ENCODE measurements around the gene SLC7A5. TPM values are rescaled to one million over a fixed set of nuclear protein-coding genes. Genes with fewer than 3 reads are reported as not detected.

The SLC7A5 gene
- total and polyA plus RNA-seq, 2 of the 13 experiments (the other 11 are each of a cell fraction or from before 2014, with no cell fraction given) = 79.6 to 155 TPM

DNA sequence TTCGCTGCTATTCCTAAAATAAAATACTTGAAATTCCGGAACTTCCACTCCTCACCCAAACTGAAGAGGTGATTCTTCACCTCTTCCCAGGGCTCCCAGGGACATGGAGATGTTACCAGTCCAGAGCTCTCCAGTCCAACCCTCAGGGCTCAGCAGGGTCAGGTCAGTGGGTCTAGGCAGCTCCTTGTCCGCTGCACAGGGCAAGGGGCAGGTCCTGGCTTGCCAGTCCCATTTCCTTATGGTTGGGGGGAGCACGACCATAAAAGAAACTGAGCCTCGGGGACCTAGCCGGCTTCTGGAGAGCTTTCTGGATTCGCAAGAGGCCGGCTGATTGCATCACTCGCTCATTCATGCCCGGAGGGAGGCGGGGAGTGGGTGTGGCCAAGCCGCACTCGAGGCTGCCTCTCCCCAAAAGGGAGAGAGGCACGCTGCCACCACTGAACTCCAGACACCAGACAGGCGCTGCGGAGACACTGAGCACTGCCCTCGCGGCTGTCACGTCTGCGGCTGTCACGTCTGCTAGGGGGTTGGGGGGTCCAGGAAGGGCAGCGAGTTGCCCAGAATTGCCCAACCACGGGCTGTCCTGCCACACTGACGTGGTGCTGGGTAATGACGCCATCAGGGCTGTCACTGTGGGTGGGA, 15.8 kb downstream of the SLC7A5 start (continued):
- TF ChIP-seq ZNF772 (CRISPR knock-in tag; IDR thresholded peaks at IDR 0.05) = peak; percentile 55; the same call in 1 of the 2 replicates
- TF ChIP-seq WIZ (CRISPR knock-in tag; IDR thresholded peaks at IDR 0.05) = no peak
- no peak for TF ChIP-seq ZNF3 (CRISPR knock-in tag; IDR thresholded peaks at IDR 0.05)
- 0 out of 2 replicates have a peak, but pooled peaks have one; percentile 49 for TF ChIP-seq ZFP82 (CRISPR knock-in tag; IDR thresholded peaks at IDR 0.05; ENCODE audit: borderline replicate concordance)
- TF ChIP-seq HOXA7 (CRISPR knock-in tag; IDR thresholded peaks at IDR 0.05) = no peak
- peak; percentile 45 for TF ChIP-seq ZNF274 (CRISPR knock-in tag; IDR thresholded peaks at IDR 0.05)
- TF ChIP-seq, protein P1, sequence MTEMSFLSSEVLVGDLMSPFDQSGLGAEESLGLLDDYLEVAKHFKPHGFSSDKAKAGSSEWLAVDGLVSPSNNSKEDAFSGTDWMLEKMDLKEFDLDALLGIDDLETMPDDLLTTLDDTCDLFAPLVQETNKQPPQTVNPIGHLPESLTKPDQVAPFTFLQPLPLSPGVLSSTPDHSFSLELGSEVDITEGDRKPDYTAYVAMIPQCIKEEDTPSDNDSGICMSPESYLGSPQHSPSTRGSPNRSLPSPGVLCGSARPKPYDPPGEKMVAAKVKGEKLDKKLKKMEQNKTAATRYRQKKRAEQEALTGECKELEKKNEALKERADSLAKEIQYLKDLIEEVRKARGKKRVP (CRISPR knock-in tag; IDR thresholded peaks at IDR 0.05) = peak; percentile 65 to 100; a peak in 3 of 4 replicates
- TF ChIP-seq, protein P2, sequence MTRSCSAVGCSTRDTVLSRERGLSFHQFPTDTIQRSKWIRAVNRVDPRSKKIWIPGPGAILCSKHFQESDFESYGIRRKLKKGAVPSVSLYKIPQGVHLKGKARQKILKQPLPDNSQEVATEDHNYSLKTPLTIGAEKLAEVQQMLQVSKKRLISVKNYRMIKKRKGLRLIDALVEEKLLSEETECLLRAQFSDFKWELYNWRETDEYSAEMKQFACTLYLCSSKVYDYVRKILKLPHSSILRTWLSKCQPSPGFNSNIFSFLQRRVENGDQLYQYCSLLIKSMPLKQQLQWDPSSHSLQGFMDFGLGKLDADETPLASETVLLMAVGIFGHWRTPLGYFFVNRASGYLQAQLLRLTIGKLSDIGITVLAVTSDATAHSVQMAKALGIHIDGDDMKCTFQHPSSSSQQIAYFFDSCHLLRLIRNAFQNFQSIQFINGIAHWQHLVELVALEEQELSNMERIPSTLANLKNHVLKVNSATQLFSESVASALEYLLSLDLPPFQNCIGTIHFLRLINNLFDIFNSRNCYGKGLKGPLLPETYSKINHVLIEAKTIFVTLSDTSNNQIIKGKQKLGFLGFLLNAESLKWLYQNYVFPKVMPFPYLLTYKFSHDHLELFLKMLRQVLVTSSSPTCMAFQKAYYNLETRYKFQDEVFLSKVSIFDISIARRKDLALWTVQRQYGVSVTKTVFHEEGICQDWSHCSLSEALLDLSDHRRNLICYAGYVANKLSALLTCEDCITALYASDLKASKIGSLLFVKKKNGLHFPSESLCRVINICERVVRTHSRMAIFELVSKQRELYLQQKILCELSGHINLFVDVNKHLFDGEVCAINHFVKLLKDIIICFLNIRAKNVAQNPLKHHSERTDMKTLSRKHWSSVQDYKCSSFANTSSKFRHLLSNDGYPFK (CRISPR knock-in tag; IDR thresholded peaks at IDR 0.05; ENCODE audit: borderline replicate concordance) = peak; percentile 57; the same call in 1 of the 2 replicates
- no peak for TF ChIP-seq ZBTB3 (CRISPR knock-in tag; IDR thresholded peaks at IDR 0.05; ENCODE audit: borderline replicate concordance, low read depth)
- 0 out of 2 replicates have a peak, but pooled peaks have one; percentile 27 for TF ChIP-seq ZNF629 (CRISPR knock-in tag; conservative IDR thresholded peaks at IDR 0.05)
- TF ChIP-seq, protein P3, sequence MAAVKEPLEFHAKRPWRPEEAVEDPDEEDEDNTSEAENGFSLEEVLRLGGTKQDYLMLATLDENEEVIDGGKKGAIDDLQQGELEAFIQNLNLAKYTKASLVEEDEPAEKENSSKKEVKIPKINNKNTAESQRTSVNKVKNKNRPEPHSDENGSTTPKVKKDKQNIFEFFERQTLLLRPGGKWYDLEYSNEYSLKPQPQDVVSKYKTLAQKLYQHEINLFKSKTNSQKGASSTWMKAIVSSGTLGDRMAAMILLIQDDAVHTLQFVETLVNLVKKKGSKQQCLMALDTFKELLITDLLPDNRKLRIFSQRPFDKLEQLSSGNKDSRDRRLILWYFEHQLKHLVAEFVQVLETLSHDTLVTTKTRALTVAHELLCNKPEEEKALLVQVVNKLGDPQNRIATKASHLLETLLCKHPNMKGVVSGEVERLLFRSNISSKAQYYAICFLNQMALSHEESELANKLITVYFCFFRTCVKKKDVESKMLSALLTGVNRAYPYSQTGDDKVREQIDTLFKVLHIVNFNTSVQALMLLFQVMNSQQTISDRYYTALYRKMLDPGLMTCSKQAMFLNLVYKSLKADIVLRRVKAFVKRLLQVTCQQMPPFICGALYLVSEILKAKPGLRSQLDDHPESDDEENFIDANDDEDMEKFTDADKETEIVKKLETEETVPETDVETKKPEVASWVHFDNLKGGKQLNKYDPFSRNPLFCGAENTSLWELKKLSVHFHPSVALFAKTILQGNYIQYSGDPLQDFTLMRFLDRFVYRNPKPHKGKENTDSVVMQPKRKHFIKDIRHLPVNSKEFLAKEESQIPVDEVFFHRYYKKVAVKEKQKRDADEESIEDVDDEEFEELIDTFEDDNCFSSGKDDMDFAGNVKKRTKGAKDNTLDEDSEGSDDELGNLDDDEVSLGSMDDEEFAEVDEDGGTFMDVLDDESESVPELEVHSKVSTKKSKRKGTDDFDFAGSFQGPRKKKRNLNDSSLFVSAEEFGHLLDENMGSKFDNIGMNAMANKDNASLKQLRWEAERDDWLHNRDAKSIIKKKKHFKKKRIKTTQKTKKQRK (IDR thresholded peaks at IDR 0.05; ENCODE audit: low read length) = no peak
- 0 out of 2 replicates have a peak, but pooled peaks have one; percentile 28 for TF ChIP-seq ZC3H4 (CRISPR knock-in tag; IDR thresholded peaks at IDR 0.05; ENCODE audit: borderline replicate concordance)
- TF ChIP-seq ZSCAN22 (CRISPR knock-in tag; IDR thresholded peaks at IDR 0.05) = no peak
- no peak for TF ChIP-seq ZNF850 (CRISPR knock-in tag; conservative IDR thresholded peaks at IDR 0.05)
- peak; percentile 84 for TF ChIP-seq ZBTB38 (CRISPR knock-in tag; IDR thresholded peaks at IDR 0.05)
- no peak for TF ChIP-seq ZNF235 (CRISPR knock-in tag; IDR thresholded peaks at IDR 0.05; ENCODE audit: borderline replicate concordance)
- TF ChIP-seq BCL6 (CRISPR knock-in tag; IDR thresholded peaks at IDR 0.05) = peak; percentile 86
- peak; percentile 81; the same call in 1 of the 2 replicates for TF ChIP-seq ZNF605 (CRISPR knock-in tag; IDR thresholded peaks at IDR 0.05)
- TF ChIP-seq CREB1 (IDR thresholded peaks at IDR 0.05) = peak; percentile 81
- no peak; the same call in 1 of the 2 replicates for TF ChIP-seq CREB1 (CRISPR knock-in tag; IDR thresholded peaks at IDR 0.05)
- peak; percentile 36; the same call in 1 of the 2 replicates for TF ChIP-seq AHR (CRISPR knock-in tag; IDR thresholded peaks at IDR 0.05)
- TF ChIP-seq PHF20 (CRISPR knock-in tag; IDR thresholded peaks at IDR 0.05) = no peak
- peak; percentile 73 for TF ChIP-seq TAF15 (IDR thresholded peaks at IDR 0.05; ENCODE audit: low read depth, low read length, poor library complexity, severe bottlenecking)
- peak; percentile 74 for TF ChIP-seq FOSL2 (CRISPR knock-in tag; IDR thresholded peaks at IDR 0.05)
